Measurements from ENCODE around the gene CHN2. TPM values are rescaled to one million over a fixed set of nuclear protein-coding genes. Genes with fewer than 3 reads are reported as not detected.

CHN2 gene
- total RNA-seq, 2 experiments from 2014 or later = 2.1 to 3.5 TPM

DNA sequence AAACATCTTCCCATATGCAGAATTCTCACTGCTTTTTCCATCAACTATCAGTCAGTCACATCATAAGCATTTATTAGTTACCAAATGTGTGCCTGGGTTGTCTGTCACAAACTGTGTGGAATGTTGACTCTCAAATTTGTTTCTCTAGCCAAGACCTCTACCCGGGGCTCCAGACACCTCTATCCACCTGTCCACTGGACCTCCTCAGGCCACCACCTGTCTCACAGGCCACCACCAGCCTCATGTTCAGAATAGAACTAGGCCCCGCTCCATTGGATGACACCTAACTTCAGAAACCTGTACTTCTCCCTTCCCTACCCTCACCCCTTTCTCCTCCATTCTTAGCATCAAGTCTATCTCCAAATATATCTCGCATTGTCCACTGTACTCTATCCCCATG lies 176.9 kb downstream of the CHN2 start:
- Histone ChIP-seq H3K27me3 (ENCODE audit: control insufficient read depth in 1 of 2, insufficient read depth in 2 of 2, low read length in 2 of 2) (no peaks in the 10 kb centered on the region), H3K4me1 (ENCODE audit: insufficient read depth, low read length) (no peaks in the 10 kb centered on the region), H3K4me3 (ENCODE audit: low read length) (no peak overlapping the region), H3K27ac (ENCODE audit: low read depth in 1 of 2, low read length in 2 of 2) (no peak overlapping the region), H3K9me3 (ENCODE audit: control insufficient read depth in 1 of 2, insufficient read depth in 1 of 2, low read length in 2 of 2) (no peaks in the 10 kb centered on the region), H3K36me3 (ENCODE audit: insufficient read depth, low read length) (no peaks in the 10 kb centered on the region)
- DNase-seq (no peak), ATAC-seq (ENCODE audit: poor library complexity) (no peak)
- no peaks in the 10 kb centered on the region for H3K36me3 Mint-ChIP-seq (ENCODE audit: low read depth)
- intact Hi-C loops (cut with DNase I, micrococcal nuclease) = no loop called here
- no peak overlapping the region for H3K27ac Mint-ChIP-seq
- no peak overlapping the region for H3K4me3 Mint-ChIP-seq
- TF ChIP-seq, protein P1, sequence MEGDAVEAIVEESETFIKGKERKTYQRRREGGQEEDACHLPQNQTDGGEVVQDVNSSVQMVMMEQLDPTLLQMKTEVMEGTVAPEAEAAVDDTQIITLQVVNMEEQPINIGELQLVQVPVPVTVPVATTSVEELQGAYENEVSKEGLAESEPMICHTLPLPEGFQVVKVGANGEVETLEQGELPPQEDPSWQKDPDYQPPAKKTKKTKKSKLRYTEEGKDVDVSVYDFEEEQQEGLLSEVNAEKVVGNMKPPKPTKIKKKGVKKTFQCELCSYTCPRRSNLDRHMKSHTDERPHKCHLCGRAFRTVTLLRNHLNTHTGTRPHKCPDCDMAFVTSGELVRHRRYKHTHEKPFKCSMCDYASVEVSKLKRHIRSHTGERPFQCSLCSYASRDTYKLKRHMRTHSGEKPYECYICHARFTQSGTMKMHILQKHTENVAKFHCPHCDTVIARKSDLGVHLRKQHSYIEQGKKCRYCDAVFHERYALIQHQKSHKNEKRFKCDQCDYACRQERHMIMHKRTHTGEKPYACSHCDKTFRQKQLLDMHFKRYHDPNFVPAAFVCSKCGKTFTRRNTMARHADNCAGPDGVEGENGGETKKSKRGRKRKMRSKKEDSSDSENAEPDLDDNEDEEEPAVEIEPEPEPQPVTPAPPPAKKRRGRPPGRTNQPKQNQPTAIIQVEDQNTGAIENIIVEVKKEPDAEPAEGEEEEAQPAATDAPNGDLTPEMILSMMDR (IDR thresholded peaks at IDR 0.05) = no peak
- ChIA-PET POLR2A (no interaction called here), CTCF (no interaction called here)
- H3K27me3 Mint-ChIP-seq = no peaks in the 10 kb centered on the region
- H3K9me3 Mint-ChIP-seq = no peaks in the 10 kb centered on the region
- no peaks in the 10 kb centered on the region for H3K4me1 Mint-ChIP-seq (ENCODE audit: low read depth)

DNA sequence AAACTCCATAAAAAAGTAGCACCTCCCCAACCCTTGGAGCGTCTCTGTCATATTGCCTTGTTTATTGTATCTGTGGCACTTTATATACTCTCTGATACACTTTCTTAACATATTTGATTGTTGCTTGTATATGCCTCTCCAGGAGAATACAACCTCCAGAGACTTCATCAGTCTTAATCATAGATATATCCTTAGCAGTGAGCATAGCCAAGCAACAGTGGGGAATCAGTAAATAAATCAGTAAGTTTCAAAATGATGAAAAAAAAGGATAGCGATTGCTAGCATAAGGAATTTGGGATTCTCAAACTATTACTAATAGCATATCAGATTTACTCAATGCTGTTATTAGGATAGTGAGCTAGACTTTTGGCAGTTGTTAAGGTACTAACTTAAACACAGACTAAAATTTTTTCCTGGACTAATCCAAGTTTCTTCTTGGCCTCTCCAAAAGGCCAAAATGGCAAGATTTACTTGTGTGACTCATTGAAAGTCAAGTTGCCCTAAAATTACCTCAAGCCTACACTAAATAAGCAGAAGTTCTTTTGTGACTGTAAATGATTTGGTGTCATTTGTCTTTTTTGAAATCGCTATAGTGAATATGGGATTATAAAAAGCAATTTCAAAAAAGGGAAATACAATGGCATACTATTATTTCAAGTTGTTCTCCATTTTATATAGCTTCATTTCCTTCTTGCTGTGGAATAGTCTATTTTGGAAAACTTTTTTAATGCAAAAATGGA lies 177.9 kb downstream of the CHN2 start:
- H3K27ac ChIP-seq (ENCODE audit: low read depth in 1 of 2, low read length in 2 of 2) = no peak overlapping the region
- TF ChIP-seq, protein P1 (IDR thresholded peaks at IDR 0.05) = no peak
- intact Hi-C loops (cut with DNase I, micrococcal nuclease) = no loop called here
- no peak for ATAC-seq (ENCODE audit: poor library complexity)
- POLR2A ChIA-PET = no interaction called here
- CTCF ChIA-PET = no interaction called here
- Mint-ChIP-seq H3K4me1 (ENCODE audit: low read depth) (no peaks in the 10 kb centered on the region), H3K4me3 (no peak overlapping the region), H3K27ac (no peak overlapping the region), H3K9me3 (no peaks in the 10 kb centered on the region), H3K27me3 (no peaks in the 10 kb centered on the region), H3K36me3 (ENCODE audit: low read depth) (no peaks in the 10 kb centered on the region)
- no peaks in the 10 kb centered on the region for H3K9me3 ChIP-seq (ENCODE audit: control insufficient read depth in 1 of 2, insufficient read depth in 1 of 2, low read length in 2 of 2)
- no peaks in the 10 kb centered on the region for H3K27me3 ChIP-seq (ENCODE audit: control insufficient read depth in 1 of 2, insufficient read depth in 2 of 2, low read length in 2 of 2)
- DNase-seq = no peak
- H3K4me1 ChIP-seq (ENCODE audit: insufficient read depth, low read length) = no peaks in the 10 kb centered on the region
- H3K36me3 ChIP-seq (ENCODE audit: insufficient read depth, low read length) = no peaks in the 10 kb centered on the region
- H3K4me3 ChIP-seq (ENCODE audit: low read length) = no peak overlapping the region

DNA sequence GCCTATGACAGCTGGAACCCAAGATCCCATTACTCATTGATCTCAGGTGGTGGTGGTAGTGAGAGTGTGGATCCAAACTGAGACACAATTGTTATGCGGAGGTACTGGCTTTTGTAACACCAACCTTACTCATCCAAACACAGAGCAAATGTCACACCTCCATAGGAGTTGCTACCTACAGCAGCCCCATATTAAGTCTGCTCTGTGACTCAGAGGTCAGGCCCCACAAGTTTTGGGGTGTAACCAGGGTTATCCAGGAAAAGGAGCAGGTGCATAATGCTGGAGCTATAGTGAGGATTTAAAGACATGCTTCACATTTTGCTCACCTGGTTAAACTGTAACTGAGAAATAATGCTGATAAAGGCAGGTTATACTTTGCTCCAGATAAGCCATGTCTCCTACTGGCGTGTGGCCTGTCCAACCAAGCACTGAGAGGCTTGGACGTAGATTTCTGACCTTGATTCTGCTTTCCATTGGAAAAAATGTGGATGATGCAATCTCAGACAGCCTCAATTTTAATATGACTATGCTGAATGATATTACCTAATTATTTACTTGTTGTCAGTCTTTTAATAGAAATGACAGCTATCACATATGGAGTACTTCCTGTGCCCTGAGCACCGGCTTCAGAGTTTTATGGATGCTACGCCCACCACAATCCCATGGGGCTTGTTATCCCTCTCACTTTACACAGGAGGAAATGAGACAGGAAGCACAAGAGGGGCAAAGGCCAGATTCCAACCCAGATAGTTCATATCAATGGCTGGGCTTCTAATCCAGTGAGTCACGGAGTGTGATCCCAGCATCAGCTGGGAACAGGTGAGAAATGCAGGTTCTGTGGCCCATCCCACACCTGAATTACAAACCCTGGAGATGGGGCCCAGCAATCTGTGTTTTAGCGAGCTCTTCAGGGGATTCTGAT lies 181.3 kb downstream of the CHN2 start:
- Histone ChIP-seq H3K27me3 (ENCODE audit: control insufficient read depth in 1 of 2, insufficient read depth in 2 of 2, low read length in 2 of 2) (no peaks in the 10 kb centered on the region), H3K27ac (ENCODE audit: low read depth in 1 of 2, low read length in 2 of 2) (no peak overlapping the region), H3K36me3 (ENCODE audit: insufficient read depth, low read length) (no peaks in the 10 kb centered on the region), H3K4me3 (ENCODE audit: low read length) (no peak overlapping the region), H3K9me3 (ENCODE audit: control insufficient read depth in 1 of 2, insufficient read depth in 1 of 2, low read length in 2 of 2) (no peaks in the 10 kb centered on the region), H3K4me1 (ENCODE audit: insufficient read depth, low read length) (no peaks in the 10 kb centered on the region)
- intact Hi-C loops (cut with DNase I, micrococcal nuclease) = no loop called here
- ATAC-seq (ENCODE audit: poor library complexity) (no peak), DNase-seq (no peak)
- Mint-ChIP-seq H3K27ac (no peak overlapping the region), H3K9me3 (no peaks in the 10 kb centered on the region), H3K4me1 (ENCODE audit: low read depth) (no peaks in the 10 kb centered on the region), H3K36me3 (ENCODE audit: low read depth) (no peaks in the 10 kb centered on the region), H3K27me3 (peaks cover 3% of the 10 kb centered on the region), H3K4me3 (no peak overlapping the region)
- ChIA-PET CTCF (no interaction called here), POLR2A (no interaction called here)
- TF ChIP-seq, protein P1 (IDR thresholded peaks at IDR 0.05) = no peak

All from CD4-positive, alpha-beta T cell (primary cell).